SKM-1 treated with dmso at 0.1 percent for 144 hours (cell line): ENCODE results near the gene CBL.

Experiments used
- DNase-seq: peaks from one replicate; lab custom pipeline; 2025; ENCODE audit not compliant: unreplicated experiment; lab: John Stamatoyannopoulos, UW

The CBL gene

GRCh38 chr11:119266063-119266462 is 59.9 kb downstream of the CBL start:
- no peak for DNase-seq

- DNase-seq = no peak
These were observed 60.5 kb downstream of the CBL start for GRCh38 chr11:119266517-119267255.

DNA sequence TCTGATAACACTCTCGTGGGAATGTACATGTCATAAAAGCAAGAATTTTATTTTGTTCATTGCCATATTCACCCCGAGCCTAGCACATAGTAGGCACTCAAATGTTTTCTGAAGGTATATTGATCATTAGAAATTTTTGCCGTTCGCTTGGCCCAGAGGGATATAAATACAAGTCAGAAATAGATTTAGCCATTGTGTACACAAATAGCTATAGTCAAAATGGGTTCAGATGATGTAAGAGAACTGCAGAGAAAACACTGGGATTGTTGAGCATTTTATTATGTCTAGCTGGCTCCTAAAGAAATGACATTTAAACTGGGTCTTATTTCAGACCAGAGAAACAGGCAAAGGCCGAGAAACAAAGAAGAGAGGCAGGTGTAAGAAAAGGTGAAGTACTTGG is 61.5 kb downstream of the CBL start:
- no peak for DNase-seq

DNA sequence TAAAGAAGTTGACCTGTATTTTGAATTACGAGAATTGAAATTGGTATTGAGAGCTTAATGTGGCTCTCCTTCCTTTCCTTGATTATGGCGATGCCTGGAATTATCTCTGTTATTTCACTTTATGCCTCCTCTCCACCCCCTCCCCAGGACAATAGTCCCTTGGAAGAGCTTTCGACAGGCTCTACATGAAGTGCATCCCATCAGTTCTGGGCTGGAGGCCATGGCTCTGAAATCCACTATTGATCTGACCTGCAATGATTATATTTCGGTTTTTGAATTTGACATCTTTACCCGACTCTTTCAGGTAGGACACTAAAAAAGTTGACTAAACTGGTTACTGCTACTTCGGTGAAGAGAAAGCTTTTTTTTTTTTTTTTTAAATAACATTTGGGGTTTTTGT is 67.6 kb downstream of the CBL start:
- no peak for DNase-seq

GRCh38 chr11:119277660-119278059 is 71.5 kb downstream of the CBL start:
- no peak for DNase-seq

DNA sequence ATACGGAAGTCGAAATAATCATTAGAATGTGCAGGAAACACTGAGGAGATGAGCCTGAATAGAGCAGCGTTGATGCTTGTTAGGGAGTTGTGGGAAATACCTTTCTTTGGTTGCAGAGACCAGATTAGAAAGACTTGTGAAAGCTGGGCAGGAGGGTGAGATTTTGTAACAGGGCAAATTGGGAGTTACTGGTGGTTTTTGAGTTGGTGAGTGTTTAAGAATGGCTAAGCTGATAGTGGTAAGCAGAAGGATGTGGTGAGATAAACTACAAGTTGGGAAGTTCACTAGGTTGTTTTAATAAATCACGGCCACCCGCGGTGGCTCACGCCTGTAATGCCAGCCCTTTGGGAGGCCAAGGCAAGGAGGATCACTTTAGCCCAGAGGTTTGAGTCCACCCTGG is 76.4 kb downstream of the CBL start:
- peak; percentile 56 for DNase-seq

DNA sequence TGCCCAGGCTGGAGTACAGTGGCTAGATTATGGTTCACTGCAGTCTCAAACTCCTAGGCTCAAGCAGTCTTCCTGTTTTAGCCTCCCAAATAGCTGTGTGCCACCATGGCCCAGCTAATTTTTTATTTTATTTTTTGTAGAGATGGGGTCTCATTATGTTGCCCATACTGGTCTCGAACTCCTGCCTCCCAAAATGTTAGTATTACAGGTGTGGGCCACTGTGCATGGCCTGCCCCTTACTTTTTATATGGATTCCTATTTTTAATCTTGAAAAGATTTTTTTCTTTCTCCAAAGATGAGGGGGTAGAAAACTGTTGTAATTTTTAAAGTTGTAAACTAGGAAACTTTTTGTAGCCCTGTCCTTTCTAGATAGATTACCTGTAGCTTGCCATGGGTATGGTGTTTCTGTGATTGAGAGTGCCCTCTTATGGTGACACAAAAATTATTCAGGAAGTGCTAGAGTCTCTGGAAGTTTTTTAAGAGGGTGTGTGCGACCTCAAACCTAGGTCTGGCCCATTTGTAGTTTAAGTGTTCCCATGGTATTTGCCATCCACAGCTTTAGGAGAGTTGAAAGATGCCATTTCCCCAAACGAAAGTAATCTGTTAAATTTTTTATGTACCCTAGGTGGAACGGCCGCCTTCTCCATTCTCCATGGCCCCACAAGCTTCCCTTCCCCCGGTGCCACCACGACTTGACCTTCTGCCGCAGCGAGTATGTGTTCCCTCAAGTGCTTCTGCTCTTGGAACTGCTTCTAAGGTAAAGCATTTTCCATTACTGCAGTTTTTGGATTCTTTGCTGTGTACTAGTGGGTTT is 78.4 kb downstream of the CBL start:
- DNase-seq = peak; percentile 3

DNA sequence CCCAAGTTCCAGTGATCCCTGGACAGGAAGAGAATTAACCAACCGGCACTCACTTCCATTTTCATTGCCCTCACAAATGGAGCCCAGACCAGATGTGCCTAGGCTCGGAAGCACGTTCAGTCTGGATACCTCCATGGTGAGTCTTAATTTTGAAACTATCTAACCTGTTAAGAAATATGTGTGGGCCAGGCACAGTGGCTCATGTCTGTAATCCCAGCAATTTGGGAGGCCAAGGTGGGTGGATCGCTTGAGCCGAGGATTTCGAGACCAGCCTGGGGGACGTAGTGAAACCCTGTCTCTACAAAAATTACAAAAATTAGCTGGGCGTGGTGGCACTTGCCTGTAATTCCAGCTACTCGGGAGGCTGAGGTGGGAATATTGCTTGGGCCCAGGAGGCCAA is 79.3 kb downstream of the CBL start:
- no peak for DNase-seq

GRCh38 chr11:119288219-119288618 is 82.1 kb downstream of the CBL start:
- no peak for DNase-seq

DNA sequence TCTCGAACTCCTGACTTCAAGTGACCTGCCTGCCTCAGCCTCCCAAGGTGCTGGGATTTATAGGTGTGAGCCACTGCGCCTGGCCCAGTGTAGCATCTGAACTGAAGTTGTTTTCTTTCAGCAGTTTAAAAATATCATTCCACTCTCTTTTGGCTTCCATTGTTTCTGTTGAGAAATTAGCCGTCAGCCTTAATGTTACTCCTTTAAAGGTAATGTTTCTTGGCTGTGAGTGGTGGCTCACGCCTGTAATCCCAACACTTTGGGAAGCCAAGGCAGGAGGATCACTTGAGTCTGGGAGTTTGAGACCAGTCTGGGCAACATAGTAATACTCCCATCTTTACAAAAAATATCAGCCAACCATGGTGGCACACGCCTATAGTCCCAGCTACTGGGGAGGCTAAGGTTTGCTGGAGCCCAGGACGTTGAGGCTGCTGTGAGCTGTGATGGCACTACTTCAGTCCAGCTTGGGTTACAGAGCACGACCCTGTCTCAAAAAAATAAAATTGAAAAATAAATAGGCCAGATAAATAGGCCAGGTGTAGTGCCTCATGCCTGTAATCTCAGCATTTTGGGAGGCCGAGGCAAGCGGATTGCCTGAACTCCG is 84.9 kb downstream of the CBL start:
- DNase-seq = no peak

DNA sequence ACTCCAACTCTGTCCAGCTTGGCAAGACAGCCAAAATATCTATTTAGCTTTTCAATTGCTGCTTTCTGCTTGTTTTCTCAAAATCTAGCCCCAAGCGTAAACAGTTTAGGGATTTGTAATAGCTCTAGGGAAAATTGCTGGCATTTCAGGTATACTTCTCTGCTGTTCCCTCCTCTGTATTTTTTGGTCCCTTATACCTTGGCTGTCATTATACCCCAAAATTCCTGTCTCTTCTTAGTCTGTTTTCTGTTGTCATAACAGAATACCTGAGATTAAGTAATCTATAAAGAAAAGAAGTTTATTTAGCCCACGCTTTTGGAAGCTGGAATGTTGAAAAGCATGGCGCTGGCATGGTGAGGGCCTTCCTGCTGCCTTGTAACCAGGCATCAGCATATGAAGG is 87.3 kb downstream of the CBL start:
- no peak for DNase-seq

GRCh38 chr11:119295178-119295577 is 89.0 kb downstream of the CBL start:
- no peak for DNase-seq

DNA sequence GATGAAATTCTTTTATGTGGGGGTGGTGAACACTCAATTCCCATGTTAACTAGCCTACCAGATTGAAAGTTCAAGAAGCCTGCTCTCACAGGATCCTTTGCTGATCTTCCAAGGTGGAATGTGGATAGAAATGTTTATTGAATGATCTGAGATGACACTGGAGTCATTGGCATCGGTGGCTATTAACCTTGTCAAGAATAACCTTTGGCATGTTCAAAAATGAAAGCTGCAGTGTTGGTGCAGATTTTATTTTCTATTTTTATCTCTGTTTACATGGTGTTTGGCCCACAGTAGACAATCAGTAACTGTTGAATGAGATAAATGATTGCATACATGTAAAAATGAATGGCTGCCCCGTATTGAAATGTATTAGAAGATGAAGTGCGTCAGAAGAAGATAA is 91.8 kb downstream of the CBL start:
- no peak for DNase-seq

DNA sequence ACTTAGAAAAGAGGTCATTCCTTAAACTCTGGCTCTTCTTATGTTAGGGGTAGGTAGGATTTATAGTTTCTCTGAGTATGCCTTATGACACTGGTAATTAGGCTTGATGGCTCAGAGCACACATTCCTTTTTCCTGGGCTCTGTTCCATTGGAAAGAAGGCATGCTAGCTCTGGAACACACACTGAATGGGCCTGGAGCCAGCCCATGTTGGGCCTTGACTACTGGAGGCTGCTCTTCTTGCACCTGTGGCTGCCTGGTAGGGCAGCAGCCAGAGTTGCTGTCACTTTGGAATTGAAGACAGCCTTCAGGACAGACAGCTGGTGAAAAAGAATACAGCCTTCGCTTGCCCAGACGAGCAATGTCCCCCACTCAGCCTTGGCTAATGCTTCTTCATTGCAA is 92.6 kb downstream of the CBL start:
- DNase-seq = no peak

DNA sequence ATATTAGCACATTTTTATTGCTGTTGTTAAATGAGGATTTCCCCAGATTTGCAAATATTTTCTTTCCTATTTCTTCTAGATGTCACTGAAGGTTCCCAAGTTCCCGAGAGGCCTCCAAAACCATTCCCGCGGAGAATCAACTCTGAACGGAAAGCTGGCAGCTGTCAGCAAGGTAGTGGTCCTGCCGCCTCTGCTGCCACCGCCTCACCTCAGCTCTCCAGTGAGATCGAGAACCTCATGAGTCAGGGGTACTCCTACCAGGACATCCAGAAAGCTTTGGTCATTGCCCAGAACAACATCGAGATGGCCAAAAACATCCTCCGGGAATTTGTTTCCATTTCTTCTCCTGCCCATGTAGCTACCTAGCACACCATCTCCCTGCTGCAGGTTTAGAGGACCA is 93.3 kb downstream of the CBL start:
- DNase-seq = no peak

DNA sequence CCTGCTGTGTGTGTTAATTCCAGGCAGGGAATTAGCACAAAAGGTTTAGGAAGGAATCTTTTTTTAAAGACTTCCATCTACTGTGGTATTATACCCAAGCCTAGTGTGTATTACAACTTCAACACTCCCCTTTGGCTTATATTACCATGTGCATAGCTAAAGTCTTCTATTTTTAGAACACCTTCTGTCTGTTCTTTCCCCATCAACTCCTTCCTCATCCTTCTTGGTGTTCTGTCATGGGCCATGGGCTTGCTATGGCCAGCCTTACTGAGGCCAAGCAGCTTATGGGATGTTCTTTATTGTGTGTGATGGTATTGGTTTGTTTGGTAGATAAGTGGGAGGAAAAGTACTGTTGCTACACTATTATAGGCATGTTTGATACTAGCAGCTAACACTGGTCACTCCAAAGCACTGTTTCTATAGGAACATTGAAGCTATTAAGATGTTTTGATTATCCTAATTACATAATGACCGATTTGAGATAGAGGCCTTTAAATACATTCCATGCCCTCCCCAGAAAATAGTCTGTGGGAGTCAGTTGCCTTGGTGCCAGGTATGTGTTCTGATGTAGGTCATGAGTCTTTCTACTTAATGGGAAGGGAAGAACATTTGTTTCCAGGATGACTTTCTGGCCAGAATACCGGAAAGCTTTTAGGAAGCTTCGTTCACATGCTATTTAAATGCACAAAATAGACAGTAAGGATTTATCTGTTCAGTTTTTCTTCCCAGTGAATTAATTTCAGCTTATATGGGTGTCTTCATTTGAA is 94.2 kb downstream of the CBL start:
- no peak for DNase-seq

- DNase-seq = no peak
These were observed 97.1 kb downstream of the CBL start for GRCh38 chr11:119303227-119303718.

GRCh38 chr11:119305556-119306372 is 99.6 kb downstream of the CBL start:
- DNase-seq = no peak

DNA sequence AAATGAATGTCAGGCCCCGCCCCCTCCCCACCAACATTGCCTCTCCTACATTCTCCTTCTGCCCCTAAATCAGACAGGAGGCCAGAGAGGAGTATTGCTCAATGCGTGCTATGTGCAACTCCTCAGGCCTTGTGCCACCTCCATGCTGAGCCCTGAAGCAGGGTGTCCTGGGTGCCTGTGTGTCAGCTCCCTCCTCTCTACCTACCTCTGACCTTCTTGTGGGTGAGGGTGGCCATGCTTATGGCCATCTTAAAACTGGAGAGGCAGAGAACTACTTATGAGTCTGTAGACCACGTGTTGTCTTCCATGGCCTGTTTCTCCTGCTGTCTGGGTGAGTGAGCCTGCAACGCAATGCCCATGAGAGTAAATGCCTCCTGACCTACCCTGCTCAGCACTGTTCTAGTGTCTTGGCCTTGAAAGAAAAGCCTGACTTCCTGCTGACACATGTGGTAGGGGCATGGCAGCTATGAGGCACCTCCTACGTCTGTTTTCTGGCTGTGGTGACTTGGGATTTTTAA is 100.3 kb downstream of the CBL start:
- no peak for DNase-seq

DNA sequence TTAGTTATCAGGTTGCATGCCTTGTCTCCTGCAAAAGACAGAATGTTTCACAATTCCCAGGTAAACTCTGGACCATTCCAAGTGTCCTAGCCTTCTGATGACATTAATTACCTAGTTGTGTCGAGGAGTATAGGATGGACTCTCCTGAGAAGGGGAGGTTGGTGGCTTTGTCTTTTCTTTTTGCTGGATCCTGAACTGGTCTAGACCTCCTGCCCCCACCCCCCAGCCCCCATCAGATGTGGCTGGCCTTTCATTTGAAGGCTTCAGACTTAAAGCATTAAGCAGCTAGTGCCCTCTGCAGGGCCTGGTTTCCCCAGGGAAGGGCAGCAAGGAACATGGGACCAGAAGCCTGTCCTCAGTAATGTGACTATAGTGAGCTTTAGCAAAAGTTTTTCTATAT is 101.1 kb downstream of the CBL start:
- no peak for DNase-seq
